Ishikawa (cell line): Measurements from ENCODE around the gene DENND1A.
A peak's percentile ranks its signal among the peaks of the same experiment; 100 is the strongest.

ENCODE experiments used
- CEBPB ChIP-seq: IDR thresholded peaks from 2 replicates; pipeline ENCODE4 v1.6.1; 2012
- CREB1 ChIP-seq: IDR thresholded peaks from 2 replicates; pipeline ENCODE4 v1.6.1; 2012; ENCODE audit warnings: low read depth
- EGR1 ChIP-seq: IDR thresholded peaks from 2 replicates; pipeline ENCODE4 v1.6.1; 2012
- EP300 ChIP-seq: IDR thresholded peaks from 2 replicates; pipeline ENCODE4 v1.6.1; 2012; ENCODE audit warnings: borderline replicate concordance
- FOXM1 ChIP-seq: IDR thresholded peaks from 2 replicates; pipeline ENCODE4 v1.6.1; 2012; ENCODE audit warnings: low read depth, borderline replicate concordance
- NFIC ChIP-seq: IDR thresholded peaks from 2 replicates; pipeline ENCODE4 v1.6.1; 2012
- RAD21 ChIP-seq: IDR thresholded peaks from 2 replicates; pipeline ENCODE4 v1.6.1; 2012; ENCODE audit warnings: low read depth
- TAF1 ChIP-seq: IDR thresholded peaks from 2 replicates; pipeline ENCODE4 v1.6.1; 2012; ENCODE audit warnings: low read depth, mild to moderate bottlenecking
- TCF12 ChIP-seq: IDR thresholded peaks from 2 replicates; pipeline ENCODE4 v1.6.1; 2012; ENCODE audit warnings: low read depth
- TEAD4 ChIP-seq: IDR thresholded peaks from 2 replicates; pipeline ENCODE4 v1.6.1; 2012
- YY1 ChIP-seq: IDR thresholded peaks from 2 replicates; pipeline ENCODE4 v1.6.1; 2012; ENCODE audit warnings: low read depth
- ZBTB7A ChIP-seq: IDR thresholded peaks from 2 replicates; pipeline ENCODE4 v1.6.1; 2012; ENCODE audit warnings: low read depth
- TF ChIP-seq, protein P1 (sequence below): IDR thresholded peaks from 2 replicates; pipeline ENCODE4 v1.6.1; 2012
- TF ChIP-seq, protein P2 (sequence below): IDR thresholded peaks from 2 replicates; pipeline ENCODE4 v1.6.1; 2012; ENCODE audit warnings: low read depth, mild to moderate bottlenecking
- TF ChIP-seq, protein P3 (sequence below): IDR thresholded peaks from 2 replicates; pipeline ENCODE4 v1.6.1; 2012

Gene DENND1A

DNA sequence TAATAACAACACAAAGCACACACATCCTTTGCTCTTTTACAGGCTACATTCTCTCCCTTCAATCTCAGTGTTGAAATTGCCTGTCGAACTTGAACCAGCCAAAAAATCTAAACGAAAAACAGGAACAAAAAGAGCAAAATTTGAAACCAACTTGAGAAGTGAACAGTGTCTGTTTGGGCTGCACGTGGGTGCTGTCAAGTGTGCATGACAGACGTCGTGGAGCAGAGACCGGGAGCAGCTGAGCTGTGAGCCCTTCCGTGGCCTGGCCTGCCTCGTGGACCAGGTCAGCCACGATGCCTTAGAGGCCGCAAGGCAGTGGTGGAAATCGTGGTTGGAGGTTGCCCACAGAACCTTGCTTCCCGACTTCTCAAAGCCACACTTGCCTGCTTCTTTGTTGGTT lies 34.8 kb upstream of the DENND1A start:
- TF ChIP-seq, protein P1, sequence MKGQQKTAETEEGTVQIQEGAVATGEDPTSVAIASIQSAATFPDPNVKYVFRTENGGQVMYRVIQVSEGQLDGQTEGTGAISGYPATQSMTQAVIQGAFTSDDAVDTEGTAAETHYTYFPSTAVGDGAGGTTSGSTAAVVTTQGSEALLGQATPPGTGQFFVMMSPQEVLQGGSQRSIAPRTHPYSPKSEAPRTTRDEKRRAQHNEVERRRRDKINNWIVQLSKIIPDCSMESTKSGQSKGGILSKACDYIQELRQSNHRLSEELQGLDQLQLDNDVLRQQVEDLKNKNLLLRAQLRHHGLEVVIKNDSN, result no peak
- TF ChIP-seq CEBPB (no peak), YY1 (no peak), TEAD4 (no peak)

DNA sequence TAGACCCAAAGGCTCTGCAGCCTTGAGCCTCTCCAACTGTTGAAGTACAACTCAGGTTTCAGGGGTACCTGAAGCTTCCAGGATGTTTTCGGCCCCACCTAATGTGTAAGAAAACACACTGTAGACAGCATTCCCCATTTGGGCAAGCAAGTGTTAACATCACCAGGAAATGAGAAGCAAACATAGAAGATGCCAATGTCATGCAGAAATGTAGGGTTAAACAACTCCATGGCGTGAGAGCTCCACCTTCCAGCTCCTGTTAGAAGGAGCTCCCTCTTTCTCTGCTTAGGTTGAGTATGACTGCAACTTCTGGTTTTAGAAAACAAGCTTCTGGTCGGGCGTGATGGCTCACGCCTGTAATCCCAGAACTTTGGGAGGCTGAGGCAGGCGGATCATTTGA lies 31.0 kb upstream of the DENND1A start:
- TF ChIP-seq NFIC, result no peak
- TF ChIP-seq, protein P2, sequence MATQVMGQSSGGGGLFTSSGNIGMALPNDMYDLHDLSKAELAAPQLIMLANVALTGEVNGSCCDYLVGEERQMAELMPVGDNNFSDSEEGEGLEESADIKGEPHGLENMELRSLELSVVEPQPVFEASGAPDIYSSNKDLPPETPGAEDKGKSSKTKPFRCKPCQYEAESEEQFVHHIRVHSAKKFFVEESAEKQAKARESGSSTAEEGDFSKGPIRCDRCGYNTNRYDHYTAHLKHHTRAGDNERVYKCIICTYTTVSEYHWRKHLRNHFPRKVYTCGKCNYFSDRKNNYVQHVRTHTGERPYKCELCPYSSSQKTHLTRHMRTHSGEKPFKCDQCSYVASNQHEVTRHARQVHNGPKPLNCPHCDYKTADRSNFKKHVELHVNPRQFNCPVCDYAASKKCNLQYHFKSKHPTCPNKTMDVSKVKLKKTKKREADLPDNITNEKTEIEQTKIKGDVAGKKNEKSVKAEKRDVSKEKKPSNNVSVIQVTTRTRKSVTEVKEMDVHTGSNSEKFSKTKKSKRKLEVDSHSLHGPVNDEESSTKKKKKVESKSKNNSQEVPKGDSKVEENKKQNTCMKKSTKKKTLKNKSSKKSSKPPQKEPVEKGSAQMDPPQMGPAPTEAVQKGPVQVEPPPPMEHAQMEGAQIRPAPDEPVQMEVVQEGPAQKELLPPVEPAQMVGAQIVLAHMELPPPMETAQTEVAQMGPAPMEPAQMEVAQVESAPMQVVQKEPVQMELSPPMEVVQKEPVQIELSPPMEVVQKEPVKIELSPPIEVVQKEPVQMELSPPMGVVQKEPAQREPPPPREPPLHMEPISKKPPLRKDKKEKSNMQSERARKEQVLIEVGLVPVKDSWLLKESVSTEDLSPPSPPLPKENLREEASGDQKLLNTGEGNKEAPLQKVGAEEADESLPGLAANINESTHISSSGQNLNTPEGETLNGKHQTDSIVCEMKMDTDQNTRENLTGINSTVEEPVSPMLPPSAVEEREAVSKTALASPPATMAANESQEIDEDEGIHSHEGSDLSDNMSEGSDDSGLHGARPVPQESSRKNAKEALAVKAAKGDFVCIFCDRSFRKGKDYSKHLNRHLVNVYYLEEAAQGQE, result no peak
- no peak for TF ChIP-seq YY1
- no peak for TF ChIP-seq ZBTB7A
- no peak for TF ChIP-seq FOXM1
- no peak for TF ChIP-seq EGR1
- no peak for TF ChIP-seq TAF1
- TF ChIP-seq TEAD4, result no peak
- TF ChIP-seq, protein P3, sequence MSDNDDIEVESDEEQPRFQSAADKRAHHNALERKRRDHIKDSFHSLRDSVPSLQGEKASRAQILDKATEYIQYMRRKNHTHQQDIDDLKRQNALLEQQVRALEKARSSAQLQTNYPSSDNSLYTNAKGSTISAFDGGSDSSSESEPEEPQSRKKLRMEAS, result no peak
- TF ChIP-seq RAD21, result no peak
- TF ChIP-seq CREB1, result no peak

DNA sequence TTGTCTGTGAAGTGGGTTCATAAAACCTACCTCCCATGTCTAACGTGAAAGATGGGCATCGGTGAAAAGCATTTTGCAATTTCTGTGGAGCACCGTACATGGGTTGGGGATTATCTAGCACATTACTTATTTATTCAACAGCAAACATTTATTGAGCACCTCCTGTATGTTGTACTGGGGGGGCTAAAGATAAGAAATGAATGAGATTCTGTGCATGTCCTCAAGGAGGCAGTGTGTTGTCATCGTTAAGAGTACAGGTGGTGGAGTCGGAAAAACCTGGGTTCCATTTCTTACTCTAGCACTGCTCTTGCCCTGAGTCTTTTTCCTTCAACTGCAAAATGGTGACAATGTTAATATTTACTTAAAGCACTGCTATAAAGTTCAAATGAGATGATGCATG lies 30.4 kb upstream of the DENND1A start:
- peak; percentile 37; the same call in 1 of the 2 replicates for TF ChIP-seq RAD21
- TF ChIP-seq EP300, result no peak

DNA sequence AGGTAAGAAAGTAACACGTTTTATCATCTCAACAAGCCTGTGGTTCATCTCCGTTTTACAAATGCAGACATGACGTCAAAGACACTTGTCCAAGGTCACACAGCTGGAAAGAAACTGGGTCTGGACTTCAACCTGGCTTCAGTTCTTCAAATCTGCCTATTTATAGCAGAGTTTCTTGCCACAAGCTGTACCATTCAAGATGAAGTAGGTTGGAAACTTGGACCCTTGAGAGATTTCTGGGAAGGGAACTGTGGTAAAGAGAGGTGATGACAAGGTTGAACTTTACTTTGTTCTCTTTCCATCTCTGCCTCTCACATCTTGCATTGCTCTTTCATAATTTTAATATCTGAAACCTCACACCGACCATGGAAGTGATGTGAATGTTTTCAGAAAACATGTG lies 29.9 kb upstream of the DENND1A start:
- TF ChIP-seq, protein P2, result no peak
- TF ChIP-seq RAD21 (no peak), TEAD4 (no peak), NFIC (no peak), YY1 (no peak), CREB1 (no peak), TCF12 (no peak), ZBTB7A (no peak), CEBPB (no peak), EGR1 (no peak), TAF1 (no peak), FOXM1 (no peak)
- TF ChIP-seq, protein P3, result no peak

DNA sequence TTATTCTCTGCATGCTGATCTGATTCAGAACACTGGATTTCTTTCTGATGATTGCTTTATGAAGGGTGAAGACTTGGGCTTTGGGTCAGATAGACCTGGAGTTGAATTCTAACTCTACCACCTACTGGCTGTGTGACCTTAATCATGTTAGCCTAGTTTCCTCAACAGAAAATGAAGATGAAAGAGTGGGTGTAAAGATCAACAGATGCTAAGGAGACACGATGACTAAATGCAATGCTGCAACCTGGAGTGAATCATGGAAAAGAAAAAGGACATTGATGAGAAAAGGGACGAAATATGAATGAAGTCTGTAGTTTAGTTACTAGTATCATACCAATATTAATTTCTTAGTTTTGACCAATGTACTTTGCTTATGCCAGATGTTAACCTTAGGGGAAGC lies 27.8 kb upstream of the DENND1A start:
- TF ChIP-seq NFIC (no peak), CREB1 (no peak), EP300 (no peak), FOXM1 (no peak), CEBPB (no peak), TEAD4 (no peak), ZBTB7A (no peak), TCF12 (no peak), RAD21 (no peak), TAF1 (no peak), YY1 (no peak)
- TF ChIP-seq, protein P2, result no peak
- TF ChIP-seq, protein P1, result no peak
- TF ChIP-seq, protein P3, result no peak
